Measurements from ENCODE around the gene ASB15.

The ASB15 gene

DNA sequence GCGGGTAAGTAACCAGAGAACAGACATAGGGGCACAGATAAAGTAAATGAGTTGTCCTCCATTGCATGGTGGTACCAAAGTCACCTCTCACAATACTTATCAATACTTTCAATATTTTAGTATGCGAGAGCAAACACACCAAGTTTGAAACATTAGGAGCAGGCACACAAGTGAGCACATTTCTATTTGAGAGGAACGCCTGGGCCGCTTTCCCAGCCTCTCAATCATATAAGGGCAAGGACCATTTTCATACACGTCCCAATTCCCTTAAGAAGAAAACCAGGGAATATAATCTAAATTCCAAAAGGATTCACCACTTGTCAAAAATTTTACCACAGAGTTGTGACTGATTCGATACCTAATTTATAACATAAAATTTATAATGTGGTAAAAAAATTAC lies 61.6 kb downstream of the ASB15 start:
- no peak for DNase-seq (ENCODE audit: low read depth, low spot score)

DNA sequence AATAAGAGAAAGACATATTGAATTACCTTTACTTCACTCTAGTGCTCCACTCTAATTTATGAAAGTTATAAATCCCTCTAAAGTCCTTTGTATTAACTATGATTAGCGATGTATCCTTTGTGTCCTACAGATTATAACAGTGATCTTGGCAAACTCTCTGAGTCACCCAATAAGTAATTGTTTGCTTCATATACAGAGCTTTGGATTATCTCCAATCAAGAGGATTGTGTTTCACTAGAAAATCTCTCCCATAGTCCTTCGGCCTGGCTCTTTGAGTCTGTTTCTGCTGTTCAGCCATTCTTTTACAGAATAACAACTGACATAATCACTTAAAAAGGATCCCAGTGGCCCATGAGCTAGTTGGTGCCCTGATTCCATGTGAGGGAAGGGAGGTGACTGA lies 63.5 kb downstream of the ASB15 start:
- no peak for DNase-seq (ENCODE audit: low read depth, low spot score)

DNA sequence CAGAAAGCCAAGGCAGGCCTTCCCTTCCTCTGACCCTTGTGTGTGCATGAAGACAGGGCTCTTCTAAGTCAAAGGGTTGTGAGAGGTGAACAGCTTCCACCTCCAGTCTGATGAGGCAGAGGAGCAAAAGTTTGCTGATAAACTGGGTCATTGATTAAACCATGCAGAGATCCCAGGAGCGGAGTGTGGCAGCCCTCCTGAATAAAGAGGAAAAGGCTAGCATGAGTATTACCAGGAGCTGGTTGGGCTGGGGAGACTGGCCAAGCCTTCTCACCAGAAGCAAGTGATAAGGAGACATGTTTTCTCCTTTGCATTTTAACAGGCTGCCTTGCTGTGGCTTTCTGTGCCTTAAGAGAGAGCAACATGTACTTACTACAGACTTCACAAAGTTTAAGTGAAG lies 64.3 kb downstream of the ASB15 start:
- no peak for DNase-seq (ENCODE audit: low read depth, low spot score)

DNA sequence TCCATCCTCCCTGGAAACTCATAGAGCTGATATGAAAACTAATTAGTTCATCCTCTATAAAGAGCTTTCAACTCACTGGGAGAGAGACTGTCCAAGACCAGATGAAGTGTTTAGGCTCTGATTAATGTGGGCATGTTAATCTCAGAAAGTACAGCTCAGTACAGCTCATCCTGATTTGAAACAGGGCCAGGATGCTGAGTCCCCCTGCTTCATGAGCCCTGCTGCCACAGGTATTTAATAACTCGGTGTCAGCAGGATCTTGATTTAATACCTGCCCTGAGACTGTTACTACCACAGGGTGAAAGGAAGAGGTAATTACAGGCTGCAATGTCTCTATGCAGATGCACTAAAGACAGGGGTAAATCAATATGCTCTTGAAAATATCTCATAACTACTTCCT lies 64.9 kb downstream of the ASB15 start:
- DNase-seq (ENCODE audit: low read depth, low spot score) = no peak

DNA sequence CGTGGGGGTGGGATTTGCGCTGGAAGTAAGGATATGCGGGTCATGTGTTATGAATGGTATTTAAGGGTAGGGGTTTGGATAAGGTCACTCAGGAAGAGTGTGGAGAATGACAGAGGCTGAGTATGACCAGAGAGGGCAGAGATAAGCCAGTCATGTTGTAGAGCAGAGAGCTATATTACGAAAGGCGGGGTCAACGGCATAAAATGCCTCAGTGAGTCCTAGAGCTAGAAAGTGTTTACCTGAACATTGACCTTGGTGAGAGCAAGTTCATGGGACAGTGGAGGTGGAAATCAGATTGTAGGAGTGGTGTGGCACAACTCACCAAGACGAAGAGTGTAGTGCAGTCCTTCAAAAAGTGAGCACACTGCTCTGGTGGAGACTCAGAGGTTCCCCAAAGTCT lies 67.9 kb downstream of the ASB15 start:
- DNase-seq (ENCODE audit: low read depth, low spot score) = no peak

DNA sequence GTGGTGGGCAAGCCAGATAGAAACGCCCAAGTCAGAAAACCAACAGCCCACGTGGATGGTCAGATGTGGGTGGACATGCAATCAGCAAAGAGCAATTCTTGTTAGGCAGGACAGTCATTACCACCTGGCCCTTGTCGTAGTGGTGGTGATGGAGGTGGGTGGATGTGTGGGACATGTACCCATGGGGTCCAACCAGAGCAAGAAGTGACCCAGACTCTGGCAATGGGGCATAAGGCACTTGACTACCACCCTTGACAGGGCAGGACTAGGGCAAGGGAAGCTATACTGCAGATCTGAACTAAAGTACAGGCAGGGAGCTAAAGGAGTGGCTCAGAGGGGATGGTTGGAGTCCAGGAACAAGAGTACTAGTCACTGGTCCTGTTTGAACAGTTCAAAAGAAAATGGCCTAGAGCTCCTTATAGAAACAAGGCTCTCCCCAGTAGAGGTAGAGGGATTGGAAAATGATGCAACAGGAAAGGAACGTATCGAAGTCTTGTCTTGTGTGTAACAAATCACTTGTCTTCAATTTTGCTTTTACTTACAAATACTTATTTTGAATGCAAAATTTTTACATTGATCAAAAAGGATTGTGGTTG lies 71.6 kb downstream of the ASB15 start:
- no peak for DNase-seq (ENCODE audit: low read depth, low spot score)

DNA sequence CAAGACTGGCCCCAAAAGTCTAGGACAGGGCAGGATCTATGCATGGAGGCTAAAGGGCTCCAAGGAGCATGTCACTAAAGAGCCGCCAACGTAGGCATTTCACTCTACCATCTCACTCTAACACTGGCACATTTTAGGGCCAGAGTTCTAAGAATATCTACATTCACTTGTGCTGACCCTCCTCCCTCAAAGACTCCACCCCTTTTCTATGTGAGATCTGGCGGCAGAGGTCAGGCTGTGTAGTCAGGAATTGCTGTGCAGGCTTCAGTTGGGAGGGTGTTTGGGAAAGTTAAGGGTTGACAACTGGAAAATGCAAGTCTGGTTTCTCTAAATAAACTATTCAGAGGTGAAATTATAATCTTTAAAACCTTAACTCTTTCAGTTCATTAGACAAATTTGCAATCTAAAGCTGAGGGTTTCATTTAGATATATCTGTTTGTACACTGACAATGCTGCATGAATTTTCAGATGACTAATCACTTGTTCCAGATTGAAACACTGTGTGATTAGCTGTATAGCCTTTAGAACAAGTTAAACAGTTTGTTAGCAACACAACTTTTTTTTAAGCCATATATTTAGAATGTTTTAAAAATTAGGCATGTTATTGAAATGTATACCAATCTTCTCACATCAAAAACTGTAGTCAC lies 72.3 kb downstream of the ASB15 start:
- DNase-seq (ENCODE audit: low read depth, low spot score) = no peak

DNA sequence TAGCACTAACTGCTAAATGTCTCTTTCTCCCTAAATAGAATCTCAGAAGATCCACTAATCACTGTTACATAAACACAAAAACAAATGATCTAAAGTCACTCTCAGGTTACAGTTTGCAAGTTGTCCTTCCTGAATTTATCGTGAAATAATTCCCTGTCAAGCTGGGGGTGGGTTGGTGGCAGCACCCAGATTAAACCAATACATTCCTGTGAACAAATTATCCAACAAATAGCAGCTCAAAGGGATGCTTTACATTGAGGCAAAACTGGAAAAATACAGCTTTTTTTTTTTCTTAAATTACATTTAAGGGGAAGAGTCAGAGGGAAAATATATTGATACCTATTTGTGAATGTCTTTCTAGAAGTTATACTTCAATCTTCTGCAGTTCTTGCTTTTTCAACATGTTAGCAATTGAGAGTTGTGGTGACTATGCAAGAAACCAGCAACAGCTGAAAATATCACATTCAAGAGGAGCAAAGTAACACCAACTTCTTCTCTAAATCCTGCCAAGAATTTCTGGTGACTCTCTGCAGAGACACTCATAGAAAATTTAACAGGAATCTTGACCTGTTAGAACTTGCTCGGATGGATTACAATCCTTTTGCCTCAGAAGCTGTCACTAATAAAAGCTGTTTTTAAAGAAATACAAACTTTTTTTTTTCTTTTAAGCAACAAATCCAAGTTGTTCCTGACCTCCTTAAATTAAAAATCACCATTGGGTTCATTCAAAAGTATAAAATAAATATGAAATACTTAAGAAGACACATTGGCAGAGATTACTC lies 73.0 kb downstream of the ASB15 start:
- DNase-seq (ENCODE audit: low read depth, low spot score) = no peak

DNA sequence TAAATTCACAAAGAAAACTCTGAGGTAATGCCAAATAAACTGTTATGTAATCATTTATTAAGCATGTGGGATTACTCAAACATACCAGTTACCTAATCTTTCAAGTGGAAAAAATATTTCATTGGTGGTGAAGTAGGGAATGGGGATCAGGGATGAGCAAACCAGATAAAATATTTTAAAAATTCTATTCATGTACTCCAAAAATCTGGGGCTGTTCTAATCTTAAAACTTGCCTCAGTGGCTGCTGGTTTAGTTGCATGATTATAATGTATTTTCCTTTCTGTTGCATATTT lies 73.5 kb downstream of the ASB15 start:
- DNase-seq (ENCODE audit: low read depth, low spot score) = no peak

DNA sequence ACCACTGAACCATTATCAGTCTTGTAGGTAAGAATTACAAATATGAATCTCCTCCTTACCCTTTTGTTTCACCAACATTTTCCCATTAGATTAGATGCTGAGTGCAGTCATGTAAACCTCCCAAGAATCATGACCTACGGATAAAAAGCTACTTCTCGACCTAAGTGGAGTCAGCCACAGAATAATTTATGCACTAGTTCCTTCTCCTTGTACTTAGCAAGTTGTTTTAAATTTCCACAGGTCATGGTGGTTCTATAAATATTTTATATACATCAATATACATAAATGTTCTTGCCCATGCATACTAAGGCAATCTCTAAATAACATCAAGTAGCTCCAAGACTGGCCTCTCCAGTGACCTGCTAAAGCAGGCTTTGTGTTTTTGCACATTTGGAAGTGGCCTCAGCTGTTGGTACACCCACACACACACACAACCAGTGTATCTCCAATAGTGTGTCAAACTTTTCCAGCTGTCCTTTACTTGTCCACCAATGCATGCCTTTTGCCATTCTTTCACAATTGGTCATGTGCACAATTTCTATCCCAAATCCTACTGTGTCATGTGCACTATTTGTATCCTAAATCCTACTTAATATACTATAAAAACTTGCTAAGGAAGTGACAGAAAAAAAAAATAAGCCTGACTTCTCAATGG lies 75.6 kb downstream of the ASB15 start:
- no peak for DNase-seq (ENCODE audit: low read depth, low spot score)

DNA sequence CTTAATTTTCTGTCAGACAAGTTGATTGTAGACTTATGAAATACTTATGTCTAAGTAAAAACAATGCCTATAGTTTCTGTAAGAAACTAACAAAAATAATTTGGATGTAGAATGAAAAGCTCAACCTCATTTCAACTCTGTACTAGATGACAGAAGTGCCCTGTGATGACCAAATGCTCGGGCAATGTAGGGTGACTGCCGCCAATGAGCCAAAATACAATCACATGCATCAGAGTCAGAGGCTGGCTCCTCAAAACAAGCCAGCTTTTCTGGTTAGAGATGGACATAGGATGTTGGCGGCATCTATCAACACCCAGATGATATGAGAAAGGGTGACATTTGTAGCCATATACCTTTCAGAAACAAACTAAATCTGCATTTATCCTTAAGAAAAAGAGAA lies 78.0 kb downstream of the ASB15 start:
- no peak for DNase-seq (ENCODE audit: low read depth, low spot score)

DNA sequence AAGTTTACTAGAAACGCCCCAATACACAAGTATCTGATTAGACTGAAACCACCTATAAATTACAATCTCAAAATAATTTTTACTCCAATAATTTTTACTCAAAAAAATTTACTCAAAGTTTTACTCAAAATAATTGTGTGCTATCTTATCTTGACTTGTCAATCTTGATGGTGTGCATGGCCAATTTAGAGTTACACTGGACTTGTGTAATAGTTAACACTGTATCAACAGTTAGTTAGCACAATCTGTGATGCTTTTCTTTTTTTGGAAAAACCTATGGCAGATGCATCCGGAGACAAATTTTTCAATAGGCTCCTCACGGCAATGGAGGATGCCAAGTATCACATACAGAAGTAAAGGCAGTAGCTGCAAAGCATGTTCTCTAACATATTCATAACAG lies 79.0 kb downstream of the ASB15 start:
- no peak for DNase-seq (ENCODE audit: low read depth, low spot score)

DNA sequence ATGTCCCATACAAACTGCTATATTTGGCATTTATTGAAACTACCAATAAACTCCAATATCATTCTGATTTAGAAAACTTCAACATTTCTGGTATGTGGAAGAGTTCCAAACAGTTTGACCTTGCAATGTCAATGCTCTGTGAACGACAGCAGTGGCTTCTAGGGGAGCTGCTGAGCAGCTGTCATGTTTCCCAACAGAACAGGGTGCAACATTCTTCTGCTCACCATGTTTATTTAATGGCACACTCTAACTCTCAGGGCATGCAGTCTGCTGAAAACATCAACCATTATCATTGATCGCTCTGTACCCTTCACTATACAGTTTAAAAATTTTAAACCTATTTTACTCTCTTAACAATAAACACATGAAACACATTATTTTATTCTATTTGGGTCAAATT lies 79.9 kb downstream of the ASB15 start:
- no peak for DNase-seq (ENCODE audit: low read depth, low spot score)

DNA sequence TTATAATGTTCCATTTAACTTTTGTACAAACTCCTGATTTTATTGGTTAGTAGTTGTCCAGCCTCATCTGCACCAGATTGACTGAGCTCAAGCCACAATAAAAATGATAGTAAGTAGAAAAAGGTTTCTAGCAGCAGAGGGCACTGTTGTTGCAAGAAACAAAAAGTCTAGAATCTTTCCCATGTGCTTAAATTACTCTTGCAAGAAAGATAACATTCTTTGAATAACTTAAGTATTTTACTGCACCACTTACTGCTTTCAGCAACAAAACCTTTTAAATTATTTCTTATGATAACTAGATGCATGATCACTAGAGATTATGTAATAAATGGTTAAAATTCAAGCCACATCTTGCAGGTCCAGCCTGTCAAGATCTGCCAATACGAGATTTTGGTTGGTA lies 81.1 kb downstream of the ASB15 start:
- DNase-seq (ENCODE audit: low read depth, low spot score) = no peak

DNA sequence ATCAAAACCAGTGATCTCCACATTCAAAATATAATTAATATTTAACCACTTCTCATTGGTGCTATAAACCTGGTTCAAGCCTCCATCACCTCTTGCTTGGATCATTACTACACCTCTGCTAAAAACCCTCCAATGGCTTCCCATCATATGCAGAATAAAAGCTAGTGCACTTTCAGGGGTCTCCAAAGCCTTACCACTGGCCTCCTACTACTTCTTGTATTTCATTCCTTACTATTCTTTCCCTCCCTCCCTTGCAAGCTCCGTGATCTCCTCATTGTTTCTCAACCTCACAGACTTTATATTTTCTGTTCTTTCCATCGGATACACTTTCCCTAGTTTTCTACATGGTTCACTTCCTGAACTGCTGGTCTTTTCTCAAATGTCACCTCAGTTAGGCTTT lies 85.5 kb downstream of the ASB15 start:
- no peak for DNase-seq (ENCODE audit: low read depth, low spot score)

DNA sequence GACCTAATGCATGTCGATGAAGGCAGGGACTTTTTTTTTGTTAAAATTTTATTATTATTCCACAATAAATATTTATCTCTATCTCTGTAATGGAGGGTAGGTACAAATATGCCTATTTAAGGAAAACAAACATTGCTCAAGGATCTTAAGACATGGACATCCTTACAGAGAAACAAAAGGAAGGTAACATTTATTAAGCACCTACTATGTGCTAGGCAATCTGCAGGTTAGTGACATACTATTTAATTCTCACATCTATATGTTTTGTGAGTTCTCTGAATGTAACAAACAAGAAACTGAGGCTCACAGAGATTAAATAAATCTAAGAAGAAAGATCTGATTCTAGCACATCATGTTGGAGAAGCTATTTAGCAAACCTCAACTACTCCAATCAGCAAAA lies 86.1 kb downstream of the ASB15 start:
- no peak for DNase-seq (ENCODE audit: low read depth, low spot score)

Data from activated naive CD8-positive, alpha-beta T cell treated with anti-CD3 and anti-CD28 coated beads, Interleukin-2, amount 50 U/mL, for 16 hours (primary cell).